Ectodermal cell (in vitro differentiated cells): Measurements from ENCODE around the gene NSUN4.
"Not testable (repeated sequence)": the region's sequence is repeated elsewhere in the genome, so short reads cannot be mapped to it uniquely, and the experiment has no call there.

Experiments used
- H3K27ac ChIP-seq: 2 replicates; pipeline ENCODE4 v1.7.0; 2013; ENCODE audit warnings: mild to moderate bottlenecking, low read depth, low read length; ENCODE audit not compliant: insufficient read depth, poor library complexity, severe bottlenecking
- H3K27me3 ChIP-seq: 2 replicates; pipeline ENCODE4 v1.7.0; 2013; ENCODE audit warnings: mild to moderate bottlenecking, low read length; ENCODE audit not compliant: insufficient read depth, control insufficient read depth, poor library complexity, severe bottlenecking
- H3K36me3 ChIP-seq: one replicate; pipeline ENCODE4 v1.7.0; 2013; ENCODE audit warnings: low read length; ENCODE audit not compliant: control insufficient read depth, insufficient read depth
- H3K4me1 ChIP-seq: one replicate; pipeline ENCODE4 v1.7.0; 2013; ENCODE audit warnings: low read length; ENCODE audit not compliant: control insufficient read depth, insufficient read depth
- H3K4me3 ChIP-seq: 2 replicates; pipeline ENCODE4 v1.7.0; 2013; ENCODE audit warnings: low read depth, low read length, control low read depth; ENCODE audit not compliant: insufficient read depth
- H3K9me3 ChIP-seq: 2 replicates; pipeline ENCODE4 v1.7.0; 2013; ENCODE audit warnings: mild to moderate bottlenecking, low read length, moderate library complexity; ENCODE audit not compliant: control insufficient read depth
- WGBS, 2 experiments: methylation state at CpG; one replicate each; pipeline ENCODE4 v1.1.7; 2013; ENCODE audit warnings: missing lambda C conversion rate in 2 of 2; 5-methylcytosine and 5-hydroxymethylcytosine counted together

The NSUN4 gene

DNA sequence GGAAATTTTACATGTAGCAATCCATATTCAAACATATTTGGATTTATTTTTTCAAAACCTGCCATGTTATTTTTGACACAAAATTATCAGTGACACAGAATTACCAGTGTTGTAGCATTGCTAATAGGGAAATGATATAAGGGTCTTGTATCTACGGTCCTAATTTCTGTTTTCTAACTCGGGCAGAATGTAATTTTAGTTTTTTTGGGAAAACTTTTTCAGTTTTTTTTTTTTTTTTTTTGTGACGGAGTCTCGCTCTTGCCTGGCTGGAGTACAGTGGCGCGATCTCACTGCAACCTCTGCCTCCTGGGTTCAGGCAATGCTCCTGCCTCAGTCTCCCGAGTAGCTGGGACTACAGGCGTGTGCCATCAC, 34.5 kb upstream of the NSUN4 start:
- Histone ChIP-seq H3K27ac (no peak overlapping the region), H3K36me3 (peaks cover 11% of the 10 kb centered on the region), H3K4me1 (no peaks in the 10 kb centered on the region), H3K4me3 (no peak overlapping the region), H3K9me3 (no peaks in the 10 kb centered on the region), H3K27me3 (no peaks in the 10 kb centered on the region)
- whole genome bisulfite sequencing, 2 experiments: 93 to 96% methylated on average over 8 of the region's 8 CpGs

DNA sequence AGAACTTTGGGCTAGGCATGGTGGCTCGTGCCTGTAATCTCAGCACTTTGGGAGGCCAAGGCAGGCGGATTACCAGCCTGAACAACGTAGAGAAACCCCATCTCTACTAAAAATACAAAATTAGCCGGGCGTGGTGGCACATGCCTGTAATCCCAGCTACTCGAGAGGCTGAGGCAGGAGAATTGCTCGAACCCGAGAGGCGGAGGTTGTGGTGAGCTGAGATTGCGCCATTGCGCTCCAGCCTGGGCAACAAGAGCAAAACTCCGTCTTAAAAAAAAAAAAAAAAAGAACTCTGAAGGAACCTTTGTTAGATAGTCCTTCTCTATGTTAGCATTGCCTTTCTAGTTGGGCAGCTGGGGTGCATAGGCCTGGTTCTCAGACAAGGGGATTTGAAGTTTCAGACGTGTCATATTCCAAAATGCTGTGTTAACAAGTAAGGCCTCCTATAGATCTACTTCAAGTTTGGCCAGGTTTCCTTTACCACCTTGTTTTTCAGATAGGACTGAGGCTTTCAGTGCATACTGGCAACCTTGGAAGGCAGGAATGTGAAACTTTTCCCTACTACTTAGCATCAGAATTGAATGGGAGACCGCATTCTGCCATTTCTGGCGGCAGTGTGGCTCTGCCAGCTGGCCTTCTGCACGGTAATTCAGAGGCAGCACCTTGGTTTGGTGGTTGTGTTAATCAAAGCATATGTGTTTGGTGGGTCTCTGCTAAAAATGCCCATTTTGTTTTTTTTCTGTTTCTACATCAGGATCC, 31.0 kb upstream of the NSUN4 start:
- no peaks in the 10 kb centered on the region for H3K27me3 ChIP-seq
- WGBS, 2 experiments: 92 to 95% methylated on average over 16 of the region's 16 CpGs
- H3K27ac ChIP-seq: no peak overlapping the region
- H3K4me1 ChIP-seq: no peaks in the 10 kb centered on the region
- H3K36me3 ChIP-seq: peaks cover 33% of the 10 kb centered on the region
- no peak overlapping the region for H3K4me3 ChIP-seq
- no peaks in the 10 kb centered on the region for H3K9me3 ChIP-seq

DNA sequence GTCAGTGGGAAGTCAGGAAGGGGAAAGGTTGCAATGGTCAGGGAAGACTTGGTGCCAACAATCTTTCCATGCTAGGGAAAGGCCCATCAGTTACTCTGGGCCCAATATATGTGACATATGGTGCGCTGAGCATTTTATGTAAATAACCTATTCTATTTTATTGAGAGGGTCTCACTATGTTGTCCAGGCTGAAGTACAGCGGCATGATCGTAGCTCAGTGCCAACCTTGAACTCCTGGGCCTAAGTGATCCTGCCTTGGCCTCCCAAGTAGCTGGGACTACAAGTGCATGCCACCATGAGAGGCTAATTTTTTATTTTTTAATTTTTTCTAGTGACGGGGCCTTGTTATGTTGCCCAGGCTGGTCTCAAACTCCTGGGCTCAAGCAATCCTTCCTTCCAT, 30.3 kb upstream of the NSUN4 start:
- Histone ChIP-seq H3K36me3 (peaks cover 36% of the 10 kb centered on the region), H3K4me3 (no peak overlapping the region), H3K27ac (no peak overlapping the region), H3K4me1 (no peaks in the 10 kb centered on the region), H3K27me3 (no peaks in the 10 kb centered on the region), H3K9me3 (no peaks in the 10 kb centered on the region)
- 94 to 97% methylated on average over 4 of the region's 4 CpGs for WGBS, 2 experiments

DNA sequence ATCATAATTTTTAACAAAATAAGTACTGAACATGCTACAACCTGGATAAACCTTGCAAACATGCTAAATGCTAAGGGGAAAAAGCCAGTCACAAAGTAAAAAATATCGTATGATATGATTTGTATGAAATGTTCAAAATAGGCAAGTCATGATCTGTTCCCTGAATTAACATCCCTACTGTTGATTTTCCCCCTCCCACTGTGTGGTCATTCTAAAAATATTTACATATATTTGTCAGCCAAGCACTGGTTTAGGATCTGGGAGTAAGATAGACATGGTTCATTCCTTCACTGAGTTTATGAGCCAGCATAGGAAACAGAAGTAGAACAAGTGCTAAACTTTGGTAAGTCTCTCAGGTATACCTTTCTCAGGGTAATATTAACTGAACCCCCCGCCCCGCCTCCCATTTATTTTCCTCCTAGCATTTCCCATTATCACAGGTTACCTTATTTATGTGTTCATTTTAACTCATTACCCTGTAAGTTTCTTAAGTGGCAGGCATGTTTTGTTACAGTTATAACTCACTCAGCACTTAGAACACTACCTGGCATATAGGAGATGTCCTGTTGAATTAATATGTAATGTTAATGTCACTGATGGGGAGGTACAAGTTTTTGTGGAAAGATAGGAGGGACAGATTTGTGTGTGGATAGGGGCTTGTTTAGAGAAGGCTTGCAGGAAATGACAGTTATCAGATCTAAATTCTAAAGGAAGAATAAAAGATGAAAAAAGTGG, 24.8 kb upstream of the NSUN4 start:
- no peak overlapping the region for H3K4me3 ChIP-seq
- no peaks in the 10 kb centered on the region for H3K9me3 ChIP-seq
- no peak overlapping the region for H3K27ac ChIP-seq
- no peaks in the 10 kb centered on the region for H3K27me3 ChIP-seq
- H3K36me3 ChIP-seq: peaks cover 28% of the 10 kb centered on the region
- no peaks in the 10 kb centered on the region for H3K4me1 ChIP-seq
- 86 to 97% methylated on average over 2 to 3 of the region's 3 CpGs for WGBS, 2 experiments

DNA sequence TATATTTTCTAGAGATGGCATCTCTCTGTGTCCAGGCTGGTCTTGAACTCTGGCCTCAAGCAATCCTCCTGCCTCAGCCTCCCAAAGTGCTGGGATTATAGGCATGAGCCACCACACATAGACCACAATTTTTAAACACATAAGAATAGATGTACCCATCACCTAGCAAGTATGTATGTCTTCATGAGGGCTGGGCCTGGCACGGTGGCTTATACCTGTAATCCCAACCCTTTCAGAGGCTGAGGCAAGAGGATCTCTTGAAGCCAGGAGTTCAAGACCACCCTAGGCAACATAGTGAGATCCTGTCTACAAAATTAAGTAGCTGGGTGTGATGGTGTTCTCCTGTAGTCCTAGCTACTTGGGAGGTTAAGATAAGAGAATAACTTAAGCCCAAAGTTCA, 23.3 kb upstream of the NSUN4 start:
- no peaks in the 10 kb centered on the region for H3K4me1 ChIP-seq
- WGBS, 2 experiments: 89 to 91% methylated on average over 1 of the region's 1 CpG
- H3K4me3 ChIP-seq: no peak overlapping the region
- no peak overlapping the region for H3K27ac ChIP-seq
- H3K36me3 ChIP-seq: peaks cover 18% of the 10 kb centered on the region
- H3K27me3 ChIP-seq: no peaks in the 10 kb centered on the region
- H3K9me3 ChIP-seq: no peaks in the 10 kb centered on the region

DNA sequence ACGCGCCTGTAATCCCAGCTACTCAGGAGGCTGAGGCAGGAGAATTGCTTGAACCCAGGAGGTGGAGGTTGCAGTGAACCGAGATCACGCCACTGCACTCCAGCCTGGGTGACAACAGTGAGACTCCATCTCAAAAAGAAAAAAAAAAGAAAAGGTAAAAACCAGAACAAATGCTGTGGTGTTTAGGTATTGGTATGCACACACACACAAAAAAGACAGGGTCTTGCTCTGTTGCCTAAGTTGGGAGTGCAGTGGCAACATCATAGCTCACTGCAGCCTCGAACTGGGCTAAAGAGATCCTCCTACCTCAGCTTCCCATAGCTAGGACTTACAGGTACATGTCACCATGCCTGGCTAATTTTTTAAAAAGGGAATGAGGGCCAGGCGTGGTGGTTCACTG, 21.3 kb upstream of the NSUN4 start:
- WGBS, 2 experiments: 91 to 93% methylated on average over 6 of the region's 6 CpGs
- not testable (repeated sequence) for H3K4me1 ChIP-seq, H3K27me3 ChIP-seq, H3K36me3 ChIP-seq, H3K27ac ChIP-seq, H3K9me3 ChIP-seq, H3K4me3 ChIP-seq

DNA sequence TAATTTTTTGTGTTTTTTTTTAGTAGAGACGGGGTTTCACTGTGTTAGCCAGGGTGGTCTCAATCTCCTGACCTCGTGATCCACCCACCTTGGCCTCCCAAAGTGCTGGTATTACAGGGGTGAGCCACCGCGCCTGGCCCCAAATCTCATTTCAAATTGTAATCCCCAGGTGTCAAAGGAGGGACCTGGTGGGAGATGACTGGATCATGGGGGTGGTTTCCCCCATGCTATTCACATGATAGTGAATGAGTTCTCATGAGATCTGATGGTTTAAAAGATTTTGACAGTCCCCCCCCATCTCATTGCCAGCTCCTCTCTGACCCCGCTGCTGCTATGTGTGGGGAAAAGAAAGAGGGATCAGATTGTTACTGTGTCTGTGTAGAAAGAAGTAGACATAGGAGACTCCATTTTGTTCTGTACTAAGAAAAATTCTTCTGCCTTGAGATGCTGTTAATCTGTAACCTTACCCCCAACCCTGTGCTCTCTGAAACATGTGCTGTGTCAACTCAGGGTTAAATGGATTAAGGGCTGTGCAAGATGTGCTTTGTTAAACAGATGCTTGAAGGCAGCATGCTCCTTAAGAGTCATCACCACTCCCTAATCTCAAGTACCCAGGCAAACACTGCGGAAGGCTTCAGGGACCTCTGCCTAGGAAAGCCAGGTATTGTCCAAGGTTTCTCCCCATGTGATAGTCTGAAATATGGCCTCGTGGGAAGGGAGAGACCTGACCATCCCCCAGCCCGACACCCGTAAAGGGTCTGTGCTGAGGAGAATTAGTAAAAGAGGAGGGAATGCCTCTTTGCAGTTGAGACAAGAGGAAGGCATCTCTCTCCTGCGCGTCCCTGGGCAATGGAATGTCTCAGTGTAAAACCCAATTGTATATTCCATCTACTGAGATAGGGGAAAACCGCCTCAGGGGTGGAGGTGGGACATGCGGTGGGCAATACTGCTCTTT, 20.4 kb upstream of the NSUN4 start:
- not testable (repeated sequence) for H3K27ac ChIP-seq, H3K9me3 ChIP-seq, H3K27me3 ChIP-seq, H3K4me1 ChIP-seq, H3K36me3 ChIP-seq, H3K4me3 ChIP-seq
- 66 to 73% methylated on average over 8 to 11 of the region's 13 CpGs for WGBS, 2 experiments

DNA sequence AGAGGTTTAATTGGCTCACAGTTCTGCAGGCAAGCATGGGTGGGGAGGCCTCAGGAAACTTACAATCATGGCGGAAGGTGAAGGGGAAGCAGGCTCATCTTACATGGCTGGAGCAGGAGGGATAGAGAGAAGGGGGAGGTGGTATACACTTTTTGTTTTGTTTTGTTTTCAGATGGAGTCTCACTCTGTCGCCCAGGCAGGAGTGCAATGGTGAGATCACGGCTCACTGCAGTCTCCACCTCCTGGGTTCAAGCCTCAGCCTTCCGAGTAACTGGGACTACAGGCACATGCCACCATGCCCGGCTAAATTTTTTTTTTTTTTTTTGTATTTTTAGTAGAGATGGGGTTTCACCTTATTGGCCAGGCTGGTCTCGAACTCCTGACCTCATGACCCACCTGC, 18.4 kb upstream of the NSUN4 start:
- not testable (repeated sequence) for H3K36me3 ChIP-seq, H3K9me3 ChIP-seq, H3K4me1 ChIP-seq, H3K4me3 ChIP-seq, H3K27ac ChIP-seq, H3K27me3 ChIP-seq
- 93 to 97% methylated on average over 6 of the region's 6 CpGs for WGBS, 2 experiments

DNA sequence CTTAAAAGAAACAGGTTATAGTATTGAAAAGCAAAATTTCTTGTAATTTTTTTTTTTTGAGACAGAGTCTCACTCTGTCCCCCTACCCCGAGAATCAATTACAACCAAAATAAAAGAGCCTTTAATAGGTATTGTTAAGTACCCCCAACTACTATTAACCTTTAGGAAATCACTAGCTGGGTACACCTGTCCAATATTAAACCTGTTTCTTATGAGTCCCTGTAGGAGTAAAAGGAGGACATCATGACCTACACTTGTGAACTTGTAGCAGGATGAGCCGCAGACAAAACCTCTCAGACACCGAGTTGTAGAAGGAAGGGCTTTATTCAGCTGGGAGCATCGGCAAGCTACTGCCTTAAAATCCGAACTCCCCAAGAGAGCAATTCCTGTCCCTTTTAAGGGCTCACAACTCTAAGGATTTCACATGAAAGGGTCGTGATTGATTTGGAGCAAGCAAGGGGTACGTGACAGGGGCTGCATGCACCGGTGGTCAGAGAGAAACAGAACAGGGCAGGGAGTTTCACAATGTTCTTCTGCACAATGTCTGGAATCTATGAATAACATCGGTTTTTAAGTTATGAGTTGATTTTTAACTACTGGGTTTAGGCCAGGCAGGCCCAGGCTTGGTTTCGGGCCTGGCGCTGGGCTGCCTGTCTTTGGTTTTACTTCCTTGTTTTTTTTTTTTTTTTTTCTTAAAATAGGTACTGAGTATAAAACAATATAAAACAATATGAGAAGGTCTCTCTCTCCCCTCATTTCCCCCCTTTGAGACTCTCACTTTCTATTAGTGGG, 15.1 kb upstream of the NSUN4 start:
- not testable (repeated sequence) for H3K27ac ChIP-seq, H3K27me3 ChIP-seq, H3K4me1 ChIP-seq, H3K9me3 ChIP-seq, H3K36me3 ChIP-seq, H3K4me3 ChIP-seq
- 92 to 99% methylated on average over 7 to 8 of the region's 11 CpGs for WGBS, 2 experiments
